D721Med (cell line): Measurements from ENCODE around the gene BID.

Experiments used
- DNase-seq: peaks from one replicate; pipeline ENCODE4 v3.0.0; 2011; ENCODE audit warnings: low spot score; ENCODE audit not compliant: insufficient read length
- FAIRE-seq: peaks from 2 replicates; lab custom pipeline; 2011; peaks lifted over from hg19 to GRCh38; lab: Jason Lieb, UNC
- CTCF ChIP-seq: IDR thresholded peaks from 2 replicates; pipeline ENCODE4 v1.5.1; 2012; ENCODE audit warnings: mild to moderate bottlenecking, control low read depth; ENCODE audit not compliant: insufficient read depth; ENCODE audit errors: missing control alignments

Gene BID

GRCh38 chr22:17779286-17780115, 5.2 kb upstream of the BID start:
- FAIRE-seq, result no peak
- no peak for TF ChIP-seq CTCF
- DNase-seq, result no peak

- FAIRE-seq (no peak), DNase-seq (no peak)
- no peak for TF ChIP-seq CTCF
Measured at GRCh38 chr22:17778412-17778976, 4.2 kb upstream of the BID start.

GRCh38 chr22:17777717-17778044, 3.4 kb upstream of the BID start:
- no peak for DNase-seq
- FAIRE-seq, result no peak
- no peak for TF ChIP-seq CTCF

GRCh38 chr22:17777005-17777716, 2.9 kb upstream of the BID start:
- FAIRE-seq (no peak), DNase-seq (no peak)
- no peak for TF ChIP-seq CTCF

- no peak for FAIRE-seq
Measured at GRCh38 chr22:17775781-17776465, 1.7 kb upstream of the BID start.

GRCh38 chr22:17774926-17775685, 837 bp upstream of the BID start:
- DNase-seq, result no peak
- no peak for TF ChIP-seq CTCF
- FAIRE-seq, result no peak

More at GRCh38 chr22:17775781-17776465, 1.7 kb upstream of the BID start:
- no peak for DNase-seq
- TF ChIP-seq CTCF, result no peak
